HepG2 (cell line): ENCODE results near the gene ZNF732. TPM values are rescaled to one million over a fixed set of nuclear protein-coding genes. Genes with fewer than 3 reads are reported as not detected.
"Not testable (repeated sequence)": the region's sequence is repeated elsewhere in the genome, so short reads cannot be mapped to it uniquely, and the experiment has no call there.

Experiments used
- ATAC-seq: fragments of 200-7000 bp; cut with Tn5 transposase; 3 replicates; pipeline ENCODE4 v1.9.1; 2020; ENCODE audit warnings: mild to moderate bottlenecking, moderate library complexity
- BruUV-seq: library from RNA; stranded (reverse); fragments of 400-500 nt; replicated peaks from 2 replicates; lab custom pipeline; 2021; lab: Mats Ljungman, UMichigan
- CTCF ChIA-PET: fragments of 300-600 bp; formaldehyde crosslinking; extraction: SDS; loops from one replicate; lab custom pipeline; 2021; ENCODE audit warnings: low total read pairs, inconsistent platforms, low intra/inter-chr PET ratio; lab: Yijun Ruan, JAX
- POLR2A ChIA-PET: fragments of 350-600 bp; sonication (Branson Sonifier 250); formaldehyde crosslinking; loops from one replicate; lab custom pipeline; 2020; ENCODE audit warnings: antibody characterized with exemption, inconsistent platforms; lab: Yijun Ruan, JAX
- DNase-seq: peaks from one replicate; pipeline ENCODE4 v3.0.0-alpha.2; 2015; ENCODE audit warnings: low spot score
- FAIRE-seq: peaks from 3 replicates; lab custom pipeline; 2011; peaks lifted over from hg19 to GRCh38; lab: Jason Lieb, UNC
- H2AFZ ChIP-seq: one replicate; pipeline ENCODE4 v1.6.1; 2011; ENCODE audit warnings: low read length, inconsistent platforms
- H3K27ac ChIP-seq: fragments of 300-600 bp; 3 replicates; pipeline ENCODE4 v1.8.0; 2011; ENCODE audit warnings: mixed run types, mild to moderate bottlenecking, mixed read lengths, low read length, inconsistent platforms; ENCODE audit not compliant: insufficient read depth; ENCODE audit errors: extremely low read length
- H3K27me3 ChIP-seq, 2 experiments: fragments of 200-600 bp in 1 of 2; 2 replicates in 1 of 2; 3 replicates in 1 of 2; pipeline versions ENCODE4 v1.6.0 to v1.8.0; 2011; ENCODE audit warnings: low read length in 2 of 2, mild to moderate bottlenecking in 2 of 2, moderate library complexity in 2 of 2, inconsistent platforms in 1 of 2; ENCODE audit not compliant: insufficient read depth in 2 of 2, control insufficient read depth in 1 of 2
- H3K36me3 ChIP-seq, 2 experiments: fragments of 200-600 bp in 1 of 2; replicated peaks in 1 of 2; 2 replicates in 1 of 2; 3 replicates in 1 of 2; pipeline versions ENCODE4 v1.5.1 to v1.8.0; 2011; ENCODE audit warnings: low read length in 2 of 2, inconsistent platforms in 1 of 2; ENCODE audit not compliant: insufficient read depth in 2 of 2, control insufficient read depth in 1 of 2
- H3K4me1 ChIP-seq: 2 replicates; pipeline ENCODE4 v1.5.1; 2012; ENCODE audit warnings: low read length, inconsistent platforms; ENCODE audit not compliant: insufficient read depth
- H3K4me2 ChIP-seq: 2 replicates; pipeline ENCODE4 v1.6.0; 2011; ENCODE audit warnings: low read depth, low read length, inconsistent platforms
- H3K4me3 ChIP-seq, 3 experiments: fragments of 200-600 bp in 1 of 3; sonication (generic), shearing (Covaris generic) in 1 of 3; replicated peaks in 1 of 3; 2 replicates each; pipeline ENCODE4 v1.5.1; 2011 to 2016; ENCODE audit warnings: low read length in 3 of 3, inconsistent platforms in 2 of 3, low read depth in 2 of 3, mild to moderate bottlenecking in 2 of 3, control low read depth in 1 of 3, mixed read lengths in 1 of 3; ENCODE audit not compliant: insufficient read depth in 1 of 3
- H3K79me2 ChIP-seq: one replicate; pipeline ENCODE4 v1.6.1; 2011; ENCODE audit warnings: low read length, inconsistent platforms; ENCODE audit not compliant: insufficient read depth
- H3K9ac ChIP-seq: 2 replicates; pipeline ENCODE4 v1.6.0; 2011; ENCODE audit warnings: mild to moderate bottlenecking, low read depth, low read length, inconsistent platforms; ENCODE audit not compliant: insufficient read depth
- H3K9me3 ChIP-seq: 2 replicates; pipeline ENCODE4 v1.5.1; 2012; ENCODE audit warnings: mild to moderate bottlenecking, low read length
- H4K20me1 ChIP-seq: 2 replicates; pipeline ENCODE4 v1.6.0; 2011; ENCODE audit warnings: inconsistent platforms, mild to moderate bottlenecking, low read length, moderate library complexity; ENCODE audit not compliant: insufficient read depth
- MAFG ChIP-seq: sonication (generic); formaldehyde crosslinking; IDR thresholded peaks from 2 replicates; pipeline ENCODE4 v1.5.1; 2020; ENCODE audit warnings: mild to moderate bottlenecking, missing genetic modification reagents
- RAD21 ChIP-seq: fragments of 450-650 bp; formaldehyde crosslinking; IDR thresholded peaks from 2 replicates; pipeline ENCODE4 v1.5.0; 2020; ENCODE audit warnings: mild to moderate bottlenecking
- SMC3 ChIP-seq: IDR thresholded peaks from 2 replicates; pipeline ENCODE4 v1.6.1; 2011; ENCODE audit warnings: low read length, improper control_type of control experiment
- STAG1 ChIP-seq: sonication (generic); formaldehyde crosslinking; IDR thresholded peaks from 2 replicates; pipeline ENCODE4 v1.4.0; 2020; ENCODE audit warnings: missing genetic modification reagents
- ZNF274 ChIP-seq: sonication (generic); formaldehyde crosslinking; IDR thresholded peaks from 2 replicates; pipeline ENCODE4 v1.5.1; 2020; ENCODE audit warnings: mild to moderate bottlenecking, missing genetic modification reagents
- WGBS: methylation state at CpG from one replicate; pipeline ENCODE4 v1.1.6; 2017; ENCODE audit warnings: low lambda C conversion rate; 5-methylcytosine and 5-hydroxymethylcytosine counted together
- in situ Hi-C: cut with HindIII; loops from 2 replicates; pipeline ENCODE4 v1.10.0; 2017; ENCODE audit warnings: low pct_unique_long_range_greater_than_20kb; ENCODE audit not compliant: extremely low pct_ligation_motif_present
- intact Hi-C: fragments of 100-400 bp; cut with micrococcal nuclease; formaldehyde crosslinking; loops from one replicate; pipeline ENCODE4 v1.10.0; 2022; ENCODE audit not compliant: unreplicated experiment
- polyA plus RNA-seq, 8 experiments: library from polyadenylated mRNA; depleted of rRNA in 3 of 8; stranded (reverse) in 7 of 8; unstranded in 1 of 8; fragments of >200 nt; fragmentation: Illumina TruSeq in 4 of 8; extraction: Trizol in 4 of 8; gene quantifications; 2 replicates each; pipeline versions ENCODE4 v1.2.1 to v1.2.3, GENCODE V29; 2011 to 2016; ENCODE audit warnings: low read depth in 4 of 8, missing spikeins in 1 of 8, mixed read lengths in 1 of 8; ENCODE audit not compliant: insufficient read depth in 1 of 8
- total RNA-seq, 5 experiments: library from RNA; depleted of rRNA; stranded (reverse); fragments of >200 nt; fragmentation: Illumina TruSeq; extraction: Trizol; gene quantifications; 2 replicates each; pipeline ENCODE4 v1.2.3, GENCODE V29; 2016; ENCODE audit warnings: low read depth in 1 of 5
- TF ChIP-seq, protein P1 (sequence below): sonication (generic); formaldehyde crosslinking; IDR thresholded peaks from 2 replicates; pipeline ENCODE4 v1.5.0; 2020; ENCODE audit warnings: mild to moderate bottlenecking, missing genetic modification reagents, moderate library complexity

Gene ZNF732
- total and polyA plus RNA-seq, 2 of the 13 experiments (the other 11 are each of a cell fraction or from before 2014, with no cell fraction given) = not detected

DNA sequence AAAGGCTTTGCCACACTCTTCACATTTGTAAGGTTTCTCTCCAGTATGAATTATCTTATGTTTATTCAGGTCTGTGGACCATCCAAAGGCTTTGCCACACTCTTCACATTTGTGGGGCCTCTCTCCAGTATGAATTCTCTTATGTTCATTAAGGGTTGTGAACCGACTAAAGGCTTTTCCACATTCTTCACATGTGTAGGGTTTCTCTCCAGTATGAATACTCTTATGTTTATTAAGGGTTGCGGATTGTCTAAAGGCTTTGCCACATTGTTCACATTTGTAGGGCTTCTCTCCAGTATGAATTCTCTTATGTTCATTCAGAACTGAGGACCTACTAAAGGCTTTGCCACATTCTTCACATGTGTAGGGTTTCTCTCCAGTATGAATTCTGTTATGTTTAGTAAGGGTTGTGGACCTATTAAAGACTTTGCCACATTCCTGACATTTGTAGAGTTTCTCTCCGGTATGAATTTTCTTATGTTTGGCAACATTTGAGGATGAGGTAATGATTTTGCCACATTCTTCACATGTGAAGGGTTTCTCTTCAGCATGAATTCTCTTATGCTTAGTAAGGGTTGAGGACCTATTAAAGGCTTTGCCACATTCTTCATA lies 33.7 kb downstream of the ZNF732 start:
- peak; percentile 76; the same call in 1 of the 2 replicates for TF ChIP-seq ZNF274
- no peak for TF ChIP-seq MAFG (CRISPR knock-in tag)
- 30% methylated on average over 3 of the region's 3 CpGs for WGBS
- H3K9me3 ChIP-seq = peaks cover 72% of the 10 kb centered on the region
- in situ Hi-C loops (no loop called here), intact Hi-C loops (no loop called here)
- ChIA-PET CTCF (no interaction called here), POLR2A (no interaction called here)
- H3K9ac ChIP-seq = no peak overlapping the region
- no peaks in the 10 kb centered on the region for H3K4me1 ChIP-seq
- BruUV-seq = no TSS peak
- no peak overlapping the region for H3K4me3 ChIP-seq
- DNase-seq (no peak), FAIRE-seq (no peak), ATAC-seq (no peak)
- no peak overlapping the region for H3K4me2 ChIP-seq
- no peaks in the 10 kb centered on the region for H4K20me1 ChIP-seq
- H3K27ac ChIP-seq = no peak overlapping the region
- H3K27me3 ChIP-seq = no peaks in the 10 kb centered on the region
- H3K36me3 ChIP-seq = no peaks in the 10 kb centered on the region
- no peak overlapping the region for H2AFZ ChIP-seq
- no peaks in the 10 kb centered on the region for H3K79me2 ChIP-seq

DNA sequence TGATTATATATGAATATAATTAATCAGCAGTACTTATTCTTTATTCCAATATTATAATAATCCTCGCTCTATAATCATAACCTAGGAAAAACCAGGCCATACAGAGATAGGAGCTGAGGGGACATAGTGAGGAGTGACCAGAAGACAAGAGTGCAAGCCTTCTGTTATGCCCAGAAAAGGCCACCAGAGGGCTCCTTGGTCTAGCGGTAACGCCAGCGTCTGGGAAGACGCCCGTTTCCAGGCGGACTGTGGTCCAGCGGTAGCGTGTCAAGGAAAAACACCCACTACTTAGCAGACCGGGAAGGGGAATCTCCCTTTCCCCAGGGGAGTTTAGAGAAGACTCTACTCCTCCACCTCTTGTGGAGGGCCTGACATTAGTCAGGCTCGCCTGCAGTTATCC lies 46.0 kb downstream of the ZNF732 start:
- H3K27me3 ChIP-seq, H3K4me1 ChIP-seq, in situ Hi-C loops, CTCF ChIA-PET, ATAC-seq, FAIRE-seq, H3K4me2 ChIP-seq, POLR2A ChIA-PET: not testable (repeated sequence)
- 0% methylated on average over 7 of the region's 11 CpGs for WGBS
- TF ChIP-seq STAG1 (CRISPR knock-in tag) (peak; percentile 75), SMC3 (0 out of 2 replicates have a peak, but pooled peaks have one; percentile 7), RAD21 (0 out of 2 replicates have a peak, but pooled peaks have one; percentile 18)
- TF ChIP-seq, protein P1, sequence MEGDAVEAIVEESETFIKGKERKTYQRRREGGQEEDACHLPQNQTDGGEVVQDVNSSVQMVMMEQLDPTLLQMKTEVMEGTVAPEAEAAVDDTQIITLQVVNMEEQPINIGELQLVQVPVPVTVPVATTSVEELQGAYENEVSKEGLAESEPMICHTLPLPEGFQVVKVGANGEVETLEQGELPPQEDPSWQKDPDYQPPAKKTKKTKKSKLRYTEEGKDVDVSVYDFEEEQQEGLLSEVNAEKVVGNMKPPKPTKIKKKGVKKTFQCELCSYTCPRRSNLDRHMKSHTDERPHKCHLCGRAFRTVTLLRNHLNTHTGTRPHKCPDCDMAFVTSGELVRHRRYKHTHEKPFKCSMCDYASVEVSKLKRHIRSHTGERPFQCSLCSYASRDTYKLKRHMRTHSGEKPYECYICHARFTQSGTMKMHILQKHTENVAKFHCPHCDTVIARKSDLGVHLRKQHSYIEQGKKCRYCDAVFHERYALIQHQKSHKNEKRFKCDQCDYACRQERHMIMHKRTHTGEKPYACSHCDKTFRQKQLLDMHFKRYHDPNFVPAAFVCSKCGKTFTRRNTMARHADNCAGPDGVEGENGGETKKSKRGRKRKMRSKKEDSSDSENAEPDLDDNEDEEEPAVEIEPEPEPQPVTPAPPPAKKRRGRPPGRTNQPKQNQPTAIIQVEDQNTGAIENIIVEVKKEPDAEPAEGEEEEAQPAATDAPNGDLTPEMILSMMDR (CRISPR knock-in tag) = peak; percentile 71
- TF ChIP-seq, all 625 proteins: peak for 4; not testable (repeated sequence) for 621
- not testable (repeated sequence) for H3K36me3 ChIP-seq, H3K9ac ChIP-seq, H4K20me1 ChIP-seq, H3K79me2 ChIP-seq, H2AFZ ChIP-seq, H3K27ac ChIP-seq, BruUV-seq, H3K4me3 ChIP-seq
- peaks cover 96% of the 10 kb centered on the region for H3K9me3 ChIP-seq
- peak; percentile 7 for DNase-seq
- intact Hi-C loops = loop anchor here (2.0 kb wide), 1 partner anchor 416 kb away; the partner anchor contains the start of genes ATP5ME and MYL5
